AG09309 (cell line): Measurements from ENCODE around the gene LCE6A.

Source experiments
- DNase-seq: peaks from one replicate; pipeline ENCODE4 v3.0.0-alpha.2; 2010; ENCODE audit warnings: low read depth
- H3K4me3 ChIP-seq: 2 replicates; pipeline ENCODE4 v1.5.1; 2011; ENCODE audit warnings: mild to moderate bottlenecking, low read depth, low read length, moderate library complexity; ENCODE audit not compliant: control insufficient read depth
- CTCF ChIP-seq: IDR thresholded peaks from 2 replicates; pipeline ENCODE4 v1.5.1; 2011; ENCODE audit warnings: mild to moderate bottlenecking, low read depth, low read length, inconsistent platforms; ENCODE audit not compliant: insufficient read depth, control insufficient read depth; ENCODE audit errors: missing control alignments

LCE6A gene

GRCh38 chr1:152842556-152842955 is at the start of gene LCE6A:
Gene LCE6A, plus strand, starts transcription at chr1:152842856. Its CDS starts 665 bp downstream, at chr1:152843521.
- DNase-seq: no peak
- no peak within 1 kb of the TSS for H3K4me3 ChIP-seq
- TF ChIP-seq CTCF: no peak

GRCh38 chr1:152795686-152796085 is 47.0 kb upstream of the LCE6A start:
- H3K4me3 ChIP-seq: no peak overlapping the region
- DNase-seq: no peak
- TF ChIP-seq CTCF: no peak

- no peak for TF ChIP-seq CTCF
- H3K4me3 ChIP-seq: no peak within 1 kb of the TSS
- no peak for DNase-seq
These were observed 46.2 kb upstream of the LCE6A start, which contains the start of gene LCE1D for GRCh38 chr1:152796421-152796820. Gene LCE1D, plus strand, starts transcription at chr1:152796721. Its CDS starts 1,074 bp downstream, at chr1:152797795.

GRCh38 chr1:152801333-152801732 is 41.3 kb upstream of the LCE6A start:
- no peak for TF ChIP-seq CTCF
- H3K4me3 ChIP-seq: no peak overlapping the region
- no peak for DNase-seq

GRCh38 chr1:152806576-152806975 is 36.1 kb upstream of the LCE6A start, which contains the start of gene LCE1C:
Gene LCE1C, minus strand, starts transcription at chr1:152806651. Its CDS starts 1,173 bp downstream, at chr1:152805478.
- DNase-seq: no peak
- no peak for TF ChIP-seq CTCF
- H3K4me3 ChIP-seq: no peak within 1 kb of the TSS

GRCh38 chr1:152811050-152811449 is 31.6 kb upstream of the LCE6A start:
- DNase-seq: no peak
- H3K4me3 ChIP-seq: no peak overlapping the region
- TF ChIP-seq CTCF: no peak

GRCh38 chr1:152811671-152812070 is 31.0 kb upstream of the LCE6A start, which contains the start of gene LCE1B:
Gene LCE1B, plus strand, starts transcription at chr1:152811971. Its CDS starts 476 bp downstream, at chr1:152812447.
- TF ChIP-seq CTCF: no peak

More at GRCh38 chr1:152811671-152812070, 31.0 kb upstream of the LCE6A start, which contains the start of gene LCE1B:
- no peak for DNase-seq
- no peak within 1 kb of the TSS for H3K4me3 ChIP-seq
